Measurements from ENCODE around the gene PHF11. TPM values are rescaled to one million over a fixed set of nuclear protein-coding genes. Genes with fewer than 3 reads are reported as not detected.

The PHF11 gene
- total RNA-seq, 3 donors from 2014 or later, result 33.8 to 56.5 (median 52.1) TPM

DNA sequence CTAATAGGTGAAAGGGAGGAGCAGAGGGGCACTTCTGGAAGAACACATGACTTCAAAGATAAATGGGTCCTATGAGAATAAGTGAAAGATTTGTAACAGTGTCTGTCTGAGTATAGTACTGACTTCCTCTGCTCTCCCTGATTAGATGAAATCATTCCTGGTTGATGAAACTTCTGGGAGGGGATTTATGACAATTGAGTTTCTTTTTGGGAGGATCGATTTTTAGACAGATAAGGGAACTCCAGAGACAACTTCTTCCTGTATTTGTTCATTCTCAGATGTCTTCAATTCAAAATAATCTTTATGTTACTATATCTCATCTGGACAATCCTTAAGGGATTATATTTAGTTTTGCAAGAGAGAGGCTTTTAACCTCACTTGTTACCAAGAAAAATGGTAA, 31.7 kb upstream of the PHF11 start:
- Histone ChIP-seq H3K27ac (peak overlapping the region in 1 of 2 donors; percentile 10), H3K27me3 (no peaks in the 10 kb centered on the region), H3K4me3 (no peak overlapping the region), H3K4me1 (no peaks in the 10 kb centered on the region), H3K9me3 (peaks cover 0 to 12% of the 10 kb centered on the region in 2 donors), H3K36me3 (peaks cover 14% of the 10 kb centered on the region)
- no peak for DNase-seq (ENCODE audit: low spot score in 2 of 2)
- intact Hi-C loops (cut with DNase I; ENCODE audit: low total_unique reads), result no loop called here
- TF ChIP-seq POLR2A (IDR thresholded peaks at IDR 0.05), result no peak
- TF ChIP-seq, protein P1, sequence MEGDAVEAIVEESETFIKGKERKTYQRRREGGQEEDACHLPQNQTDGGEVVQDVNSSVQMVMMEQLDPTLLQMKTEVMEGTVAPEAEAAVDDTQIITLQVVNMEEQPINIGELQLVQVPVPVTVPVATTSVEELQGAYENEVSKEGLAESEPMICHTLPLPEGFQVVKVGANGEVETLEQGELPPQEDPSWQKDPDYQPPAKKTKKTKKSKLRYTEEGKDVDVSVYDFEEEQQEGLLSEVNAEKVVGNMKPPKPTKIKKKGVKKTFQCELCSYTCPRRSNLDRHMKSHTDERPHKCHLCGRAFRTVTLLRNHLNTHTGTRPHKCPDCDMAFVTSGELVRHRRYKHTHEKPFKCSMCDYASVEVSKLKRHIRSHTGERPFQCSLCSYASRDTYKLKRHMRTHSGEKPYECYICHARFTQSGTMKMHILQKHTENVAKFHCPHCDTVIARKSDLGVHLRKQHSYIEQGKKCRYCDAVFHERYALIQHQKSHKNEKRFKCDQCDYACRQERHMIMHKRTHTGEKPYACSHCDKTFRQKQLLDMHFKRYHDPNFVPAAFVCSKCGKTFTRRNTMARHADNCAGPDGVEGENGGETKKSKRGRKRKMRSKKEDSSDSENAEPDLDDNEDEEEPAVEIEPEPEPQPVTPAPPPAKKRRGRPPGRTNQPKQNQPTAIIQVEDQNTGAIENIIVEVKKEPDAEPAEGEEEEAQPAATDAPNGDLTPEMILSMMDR (IDR thresholded peaks at IDR 0.05), result no peak
- no peak for TF ChIP-seq POLR2AphosphoS5 (IDR thresholded peaks at IDR 0.05)

DNA sequence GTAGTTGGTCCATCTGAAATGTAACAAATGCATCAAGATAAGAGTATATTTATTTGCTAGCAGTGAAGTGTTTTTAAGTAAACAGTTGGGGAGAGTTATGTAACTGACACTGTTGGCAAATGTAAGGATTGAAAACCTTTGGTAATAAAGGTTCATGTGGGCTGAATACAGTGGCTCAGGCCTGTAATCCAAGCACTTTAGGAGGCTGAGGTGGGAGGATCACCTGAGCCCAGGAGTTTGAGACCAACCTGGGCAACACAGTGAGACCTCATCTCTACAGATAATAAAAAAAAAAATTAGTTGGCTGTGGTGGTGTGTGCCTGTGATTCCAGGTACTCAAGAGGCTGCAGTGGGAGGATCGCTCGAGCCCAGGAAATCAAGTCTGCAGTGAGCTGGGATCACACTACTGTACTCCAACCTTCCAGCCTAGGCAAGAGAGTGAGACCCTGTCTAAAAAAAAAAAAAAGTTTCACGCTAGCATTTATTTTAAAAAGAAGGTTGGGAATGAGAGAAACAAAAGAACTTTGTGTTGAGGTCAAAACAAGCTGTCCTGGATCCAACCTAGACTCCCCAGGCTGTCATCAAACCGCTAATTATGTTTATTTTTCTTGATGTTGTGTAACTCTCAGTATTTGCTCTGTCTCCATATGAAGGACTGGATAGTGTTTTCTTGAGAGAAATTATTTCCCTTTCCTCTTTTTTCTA, 31.0 kb upstream of the PHF11 start:
- H3K9me3 ChIP-seq, result peaks cover 0 to 12% of the 10 kb centered on the region in 2 donors
- TF ChIP-seq POLR2A (IDR thresholded peaks at IDR 0.05), result no peak
- TF ChIP-seq, protein P1 (IDR thresholded peaks at IDR 0.05), result no peak
- no peak for TF ChIP-seq POLR2AphosphoS5 (IDR thresholded peaks at IDR 0.05)
- H3K4me1 ChIP-seq, result no peaks in the 10 kb centered on the region
- H3K27ac ChIP-seq, result peak overlapping the region in 1 of 2 donors; percentile 67
- H3K27me3 ChIP-seq, result no peaks in the 10 kb centered on the region
- peaks cover 14% of the 10 kb centered on the region for H3K36me3 ChIP-seq
- DNase-seq (ENCODE audit: low spot score in 2 of 2), result no peak
- H3K4me3 ChIP-seq, result no peak overlapping the region
- intact Hi-C loops (cut with DNase I; ENCODE audit: low total_unique reads), result no loop called here

DNA sequence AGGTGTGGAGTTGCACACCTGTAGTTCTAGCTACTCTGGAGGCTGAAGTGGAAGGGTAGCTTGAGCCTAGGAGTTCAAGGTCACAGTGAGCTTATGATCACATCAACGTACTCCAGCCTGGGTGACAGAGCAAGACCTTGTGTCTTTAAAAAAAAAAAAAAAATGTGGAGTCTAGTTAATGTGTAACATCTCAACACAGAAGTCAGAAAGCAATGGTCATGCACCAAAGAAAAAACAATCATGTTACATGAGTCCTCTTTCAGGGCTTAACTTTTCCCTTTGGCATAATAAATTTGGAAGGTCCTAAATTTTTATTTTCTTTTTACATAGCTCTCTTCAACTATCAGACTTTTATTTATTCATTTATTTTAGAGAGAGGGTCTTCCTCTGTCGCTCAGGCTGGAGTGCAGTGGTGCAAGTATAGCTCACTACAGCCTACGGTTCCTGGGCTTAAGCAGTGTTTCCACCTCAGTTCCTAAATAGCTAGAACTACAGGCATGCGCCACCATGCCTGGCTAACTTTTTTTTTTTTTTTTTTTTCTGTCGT, 29.4 kb upstream of the PHF11 start:
- H3K4me3 ChIP-seq, result no peak overlapping the region
- H3K36me3 ChIP-seq, result peaks cover 14% of the 10 kb centered on the region
- H3K27ac ChIP-seq, result peak overlapping the region in 1 of 2 donors; percentile 41
- H3K27me3 ChIP-seq, result no peaks in the 10 kb centered on the region
- TF ChIP-seq POLR2A (IDR thresholded peaks at IDR 0.05), result no peak
- TF ChIP-seq, protein P1 (IDR thresholded peaks at IDR 0.05), result no peak
- TF ChIP-seq POLR2AphosphoS5 (IDR thresholded peaks at IDR 0.05), result no peak
- H3K9me3 ChIP-seq, result peaks cover 0 to 12% of the 10 kb centered on the region in 2 donors
- no peak for DNase-seq (ENCODE audit: low spot score in 2 of 2)
- intact Hi-C loops (cut with DNase I; ENCODE audit: low total_unique reads), result no loop called here
- no peaks in the 10 kb centered on the region for H3K4me1 ChIP-seq

DNA sequence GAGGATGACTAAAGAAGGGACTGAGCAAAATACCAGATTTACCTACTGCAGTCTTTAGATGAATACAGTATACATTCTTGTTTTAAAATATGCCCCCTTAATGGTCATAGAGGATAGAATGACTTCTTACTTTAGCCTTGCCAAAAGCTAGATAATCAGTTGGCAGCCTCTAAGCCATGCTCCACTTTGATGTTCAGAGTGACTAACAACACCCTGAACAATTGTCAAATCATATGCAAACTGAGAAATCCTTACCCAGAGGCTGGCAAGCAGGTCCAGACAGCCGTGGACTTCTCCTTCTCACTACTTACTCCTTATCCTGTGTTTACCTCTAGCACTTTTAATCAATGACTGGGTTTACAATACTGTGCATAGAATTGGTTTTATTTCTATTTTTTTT, 23.6 kb upstream of the PHF11 start:
- Histone ChIP-seq H3K4me1 (no peaks in the 10 kb centered on the region), H3K4me3 (no peak overlapping the region), H3K36me3 (no peaks in the 10 kb centered on the region), H3K27me3 (no peaks in the 10 kb centered on the region), H3K27ac (no peak overlapping the region), H3K9me3 (no peaks in the 10 kb centered on the region)
- intact Hi-C loops (cut with DNase I; ENCODE audit: low total_unique reads), result no loop called here
- no peak for TF ChIP-seq POLR2AphosphoS5 (IDR thresholded peaks at IDR 0.05)
- TF ChIP-seq POLR2A (IDR thresholded peaks at IDR 0.05), result no peak
- DNase-seq (ENCODE audit: low spot score in 2 of 2), result no peak

DNA sequence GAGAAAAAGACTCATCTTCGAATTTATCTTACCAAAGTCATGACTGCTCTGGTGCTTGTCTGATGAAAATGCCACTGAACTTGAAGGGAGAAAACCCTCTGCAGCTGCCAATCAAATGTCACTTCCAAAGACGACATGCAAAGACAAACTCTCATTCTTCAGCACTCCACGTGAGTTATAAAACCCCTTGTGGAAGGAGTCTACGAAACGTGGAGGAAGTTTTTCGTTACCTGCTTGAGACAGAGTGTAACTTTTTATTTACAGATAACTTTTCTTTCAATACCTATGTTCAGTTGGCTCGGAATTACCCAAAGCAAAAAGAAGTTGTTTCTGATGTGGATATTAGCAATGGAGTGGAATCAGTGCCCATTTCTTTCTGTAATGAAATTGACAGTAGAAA, 19.2 kb upstream of the PHF11 start:
- peaks cover 8% of the 10 kb centered on the region for H3K36me3 ChIP-seq
- H3K4me3 ChIP-seq, result no peak overlapping the region
- intact Hi-C loops (cut with DNase I; ENCODE audit: low total_unique reads), result no loop called here
- no peak for DNase-seq (ENCODE audit: low spot score in 2 of 2)
- no peak for TF ChIP-seq POLR2AphosphoS5 (IDR thresholded peaks at IDR 0.05)
- no peak for TF ChIP-seq POLR2A (IDR thresholded peaks at IDR 0.05)
- TF ChIP-seq, protein P1 (IDR thresholded peaks at IDR 0.05), result no peak
- H3K27ac ChIP-seq, result no peak overlapping the region
- no peaks in the 10 kb centered on the region for H3K9me3 ChIP-seq
- no peaks in the 10 kb centered on the region for H3K4me1 ChIP-seq
- H3K27me3 ChIP-seq, result no peaks in the 10 kb centered on the region
